Measurements from ENCODE around the gene STON1.
"Not testable (repeated sequence)": the region's sequence is repeated elsewhere in the genome, so short reads cannot be mapped to it uniquely, and the experiment has no call there.

The STON1 gene

DNA sequence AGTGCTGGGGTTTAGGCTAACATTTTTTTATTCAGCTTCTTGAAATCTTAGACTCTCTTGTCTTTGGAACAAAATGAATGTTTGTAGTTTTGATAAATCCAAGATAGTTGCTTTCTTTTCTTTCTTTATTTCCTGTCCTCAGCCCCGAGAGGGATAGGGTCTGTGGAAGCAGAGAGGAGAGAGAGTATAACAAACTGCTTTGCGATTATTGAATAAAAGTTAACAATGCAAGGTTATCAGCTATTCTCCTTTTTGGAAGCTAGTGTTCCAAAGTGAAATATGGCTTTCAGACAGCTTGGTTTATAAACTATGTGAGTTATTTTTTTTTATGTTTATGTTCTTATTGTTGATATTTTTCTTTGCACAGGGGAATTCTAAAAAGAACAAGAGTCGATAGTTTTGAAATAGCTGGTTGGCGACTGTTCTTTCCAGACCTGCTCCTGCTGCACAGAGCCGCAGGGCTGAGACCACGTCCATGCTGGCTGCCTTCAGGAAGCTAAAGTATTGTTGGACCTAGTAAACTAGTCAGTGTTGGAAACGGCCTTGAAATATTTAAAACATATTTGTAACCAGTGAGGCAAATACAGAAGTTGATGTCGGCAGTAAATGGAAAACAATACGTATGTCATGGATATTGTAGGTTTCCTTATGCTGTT lies 15.5 kb upstream of the STON1 start:
- H3K27ac ChIP-seq = no peak overlapping the region
- TF ChIP-seq ZFX (IDR thresholded peaks at IDR 0.05) = no peak
- TF ChIP-seq, protein P1, sequence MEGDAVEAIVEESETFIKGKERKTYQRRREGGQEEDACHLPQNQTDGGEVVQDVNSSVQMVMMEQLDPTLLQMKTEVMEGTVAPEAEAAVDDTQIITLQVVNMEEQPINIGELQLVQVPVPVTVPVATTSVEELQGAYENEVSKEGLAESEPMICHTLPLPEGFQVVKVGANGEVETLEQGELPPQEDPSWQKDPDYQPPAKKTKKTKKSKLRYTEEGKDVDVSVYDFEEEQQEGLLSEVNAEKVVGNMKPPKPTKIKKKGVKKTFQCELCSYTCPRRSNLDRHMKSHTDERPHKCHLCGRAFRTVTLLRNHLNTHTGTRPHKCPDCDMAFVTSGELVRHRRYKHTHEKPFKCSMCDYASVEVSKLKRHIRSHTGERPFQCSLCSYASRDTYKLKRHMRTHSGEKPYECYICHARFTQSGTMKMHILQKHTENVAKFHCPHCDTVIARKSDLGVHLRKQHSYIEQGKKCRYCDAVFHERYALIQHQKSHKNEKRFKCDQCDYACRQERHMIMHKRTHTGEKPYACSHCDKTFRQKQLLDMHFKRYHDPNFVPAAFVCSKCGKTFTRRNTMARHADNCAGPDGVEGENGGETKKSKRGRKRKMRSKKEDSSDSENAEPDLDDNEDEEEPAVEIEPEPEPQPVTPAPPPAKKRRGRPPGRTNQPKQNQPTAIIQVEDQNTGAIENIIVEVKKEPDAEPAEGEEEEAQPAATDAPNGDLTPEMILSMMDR (conservative IDR thresholded peaks at IDR 0.05) = no peak

DNA sequence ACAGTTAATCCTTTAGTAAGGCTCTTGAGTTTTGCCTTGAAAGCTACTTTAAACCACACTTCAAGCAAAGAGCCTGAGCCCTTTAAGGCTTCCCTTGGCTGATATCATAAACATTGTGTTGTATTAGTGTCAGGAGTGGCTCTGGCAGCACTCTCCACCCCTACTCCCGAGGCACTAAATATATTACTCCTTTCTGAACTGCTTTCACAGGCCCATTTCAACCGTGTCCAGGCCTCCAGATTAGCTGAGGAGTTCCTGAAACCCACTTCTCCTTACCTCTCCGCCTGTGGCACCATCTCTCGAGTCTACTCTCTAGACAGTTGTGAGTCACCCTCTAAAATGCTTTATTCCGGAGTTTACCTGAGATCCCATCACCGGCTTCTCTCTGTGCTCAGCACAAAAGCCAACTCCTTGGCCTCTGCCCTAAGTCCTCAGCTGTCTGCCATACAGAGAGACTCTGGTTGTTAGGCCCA lies 14.4 kb upstream of the STON1 start:
- H3K27ac ChIP-seq = no peak overlapping the region
- TF ChIP-seq, protein P1 (conservative IDR thresholded peaks at IDR 0.05) = no peak
- TF ChIP-seq ZFX (IDR thresholded peaks at IDR 0.05) = no peak

DNA sequence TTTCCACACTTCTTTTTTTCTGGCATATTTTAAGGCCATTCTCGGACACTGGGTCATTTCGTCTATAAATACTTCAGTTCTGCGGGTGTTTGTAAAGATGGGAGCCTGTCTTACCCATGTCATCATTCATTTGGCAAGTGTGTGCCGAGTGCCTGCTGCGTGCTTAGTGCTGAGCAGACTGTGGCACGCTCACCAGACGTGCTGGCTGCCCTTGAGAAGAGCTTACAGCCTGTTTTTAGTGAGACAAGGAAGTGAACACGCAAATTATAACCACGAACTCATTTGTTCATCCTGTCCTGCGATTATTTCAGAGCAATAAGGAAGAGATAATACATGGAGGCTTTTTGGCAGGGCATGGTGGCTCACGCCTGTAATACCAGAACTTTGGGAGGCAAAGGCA lies 10.4 kb upstream of the STON1 start:
- H3K27ac ChIP-seq = no peak overlapping the region
- TF ChIP-seq, protein P1 (conservative IDR thresholded peaks at IDR 0.05) = no peak
- no peak for TF ChIP-seq ZFX (IDR thresholded peaks at IDR 0.05)

DNA sequence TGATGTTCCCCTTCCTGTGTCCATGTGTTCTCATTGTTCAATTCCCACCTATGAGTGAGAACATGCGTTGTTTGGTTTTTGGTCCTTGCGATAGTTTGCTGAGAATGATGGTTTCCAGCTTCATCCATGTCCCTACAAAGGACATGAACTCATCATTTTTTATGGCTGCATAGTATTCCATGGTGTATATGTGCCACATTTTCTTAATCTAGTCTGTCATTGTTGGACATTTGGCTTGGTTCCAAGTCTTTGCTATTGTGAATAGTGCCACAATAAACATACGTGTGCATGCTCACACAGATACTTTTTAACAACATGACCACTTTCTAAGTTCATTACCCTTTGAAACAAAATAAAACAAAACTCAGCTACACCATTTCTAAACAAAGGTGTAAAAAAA lies 5.2 kb upstream of the STON1 start:
- H3K27ac ChIP-seq = not testable (repeated sequence)

DNA sequence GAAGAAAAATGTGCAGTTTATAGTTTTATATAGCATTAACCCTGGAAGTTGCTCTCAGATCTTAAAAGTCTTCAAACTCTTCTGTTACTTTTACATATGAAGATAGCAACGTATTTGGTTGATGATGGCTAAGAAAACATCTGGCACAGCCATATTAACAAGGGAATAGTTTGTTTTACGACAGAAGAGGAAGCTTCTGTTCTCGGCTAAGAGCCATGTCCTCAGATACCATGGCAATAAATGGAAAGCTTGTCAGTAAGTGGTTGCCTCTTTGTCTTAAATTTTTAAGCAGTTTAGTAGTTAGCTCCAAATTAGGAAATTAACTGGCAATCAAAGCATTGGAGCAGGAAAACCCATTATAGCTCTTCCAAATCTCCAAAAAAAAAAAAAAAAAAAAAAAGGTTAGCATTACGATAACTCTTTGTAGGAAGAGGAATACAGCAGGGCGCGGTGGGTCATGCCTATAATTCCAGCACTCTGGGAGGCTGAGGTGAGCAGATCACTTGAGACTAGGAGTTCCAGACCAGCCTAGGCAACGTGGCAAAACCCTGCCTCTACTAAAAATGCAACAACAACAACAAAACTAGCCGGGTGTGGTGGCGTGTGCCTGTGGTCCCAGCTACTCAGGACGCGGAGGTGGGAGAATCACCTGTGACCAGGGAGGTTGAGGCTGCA lies 4.5 kb upstream of the STON1 start:
- no peak for TF ChIP-seq ZFX (IDR thresholded peaks at IDR 0.05)
- TF ChIP-seq, protein P1 (conservative IDR thresholded peaks at IDR 0.05) = no peak
- H3K27ac ChIP-seq = no peak overlapping the region

DNA sequence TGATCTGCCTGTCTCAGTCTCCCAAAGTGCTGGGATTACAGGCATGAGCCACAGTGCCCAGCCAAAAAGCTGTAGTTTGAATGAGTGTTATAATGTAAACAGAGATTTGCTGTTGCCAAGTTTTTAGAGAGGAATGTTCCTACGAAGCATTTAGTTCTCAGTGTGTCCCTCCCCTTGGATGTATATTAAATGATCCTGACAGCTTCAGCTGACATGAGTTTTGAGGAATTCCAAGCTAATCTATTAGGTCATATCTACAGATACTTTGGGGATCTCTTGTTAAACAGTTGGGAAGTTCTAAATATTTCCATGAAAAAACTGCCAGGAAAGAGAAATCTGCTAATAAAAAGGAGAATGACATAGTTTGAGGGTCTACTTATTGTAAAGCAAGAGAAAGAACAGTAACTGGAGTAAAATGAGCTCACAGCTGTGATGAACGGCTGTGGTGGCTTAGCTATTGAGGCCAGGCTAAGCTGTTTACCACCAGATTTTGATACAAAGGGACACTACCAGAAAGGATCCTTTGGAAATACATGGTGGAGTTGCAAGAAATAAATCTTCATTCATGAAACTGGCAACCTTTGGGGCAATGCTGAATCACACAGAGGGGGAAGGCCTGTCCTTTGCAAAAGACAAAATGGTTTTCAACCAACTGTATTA lies 2.6 kb upstream of the STON1 start:
- TF ChIP-seq, protein P1 (conservative IDR thresholded peaks at IDR 0.05) = no peak
- TF ChIP-seq ZFX (IDR thresholded peaks at IDR 0.05) = no peak
- no peak overlapping the region for H3K27ac ChIP-seq

DNA sequence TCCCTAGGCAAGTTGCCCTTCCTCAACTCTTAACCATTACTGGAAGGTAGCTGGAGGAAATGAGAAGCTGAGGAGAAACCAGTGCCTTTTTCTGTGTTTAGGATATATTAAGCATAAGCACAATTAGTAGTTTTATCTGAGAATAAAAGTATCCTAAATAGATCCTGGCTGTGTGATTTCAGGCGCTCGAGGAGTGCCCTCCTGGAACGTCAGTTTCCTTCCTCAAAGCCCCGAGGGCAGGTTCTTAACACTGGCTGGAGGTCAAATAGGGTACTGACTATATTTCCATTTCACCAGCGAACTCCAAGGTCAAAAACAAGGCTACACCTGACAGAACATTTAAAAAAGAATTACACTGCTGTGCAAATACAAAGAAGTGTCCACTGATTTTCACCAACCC lies 1.5 kb upstream of the STON1 start:
- no peak overlapping the region for H3K27ac ChIP-seq
- TF ChIP-seq ZFX (IDR thresholded peaks at IDR 0.05) = no peak
- TF ChIP-seq, protein P1 (conservative IDR thresholded peaks at IDR 0.05) = no peak
